CD4-positive, alpha-beta T cell (primary cell): Measurements from ENCODE around the gene FARP1. TPM values are rescaled to one million over a fixed set of nuclear protein-coding genes. Genes with fewer than 3 reads are reported as not detected.

Experiments used
- ATAC-seq: fragments of 200-7000 bp; cut with Tn5 transposase; one replicate; pipeline ENCODE4 v1.10.0; 2022; ENCODE audit warnings: mild to moderate bottlenecking; ENCODE audit not compliant: poor library complexity
- CTCF ChIA-PET: fragments of 350-600 bp; sonication (Branson Sonifier 250); formaldehyde crosslinking; loops from one replicate; lab custom pipeline; 2021; ENCODE audit warnings: antibody characterized with exemption, inconsistent platforms; lab: Charles Lee
- POLR2A ChIA-PET: fragments of 350-600 bp; sonication (Branson Sonifier 250); formaldehyde crosslinking; loops from one replicate; lab custom pipeline; 2021; ENCODE audit warnings: antibody characterized with exemption, inconsistent platforms; lab: Charles Lee
- DNase-seq, 14 experiments: peaks; one replicate each; pipeline ENCODE4 v3.0.0-alpha.2; 2013 to 2020; ENCODE audit warnings: mixed read lengths in 2 of 14
- H3K27ac ChIP-seq, 2 donors: one replicate each; pipeline versions ENCODE4 v1.5.1 to v1.7.0; 2013; ENCODE audit warnings: low read length in 2 of 2, low read depth in 1 of 2, mild to moderate bottlenecking in 1 of 2
- H3K27me3 ChIP-seq, 2 experiments: 1 replicate in 1 of 2; 2 replicates in 1 of 2; pipeline versions ENCODE4 v1.6.1 to v1.7.0; 2013; ENCODE audit warnings: low read length in 2 of 2, control low read depth in 1 of 2, mild to moderate bottlenecking in 1 of 2, moderate library complexity in 1 of 2; ENCODE audit not compliant: insufficient read depth in 2 of 2, control insufficient read depth in 1 of 2
- H3K36me3 ChIP-seq: one replicate; pipeline ENCODE4 v1.6.1; 2013; ENCODE audit warnings: low read length, control low read depth; ENCODE audit not compliant: insufficient read depth
- H3K4me1 ChIP-seq: one replicate; pipeline ENCODE4 v1.6.1; 2013; ENCODE audit warnings: low read length, control low read depth; ENCODE audit not compliant: insufficient read depth
- H3K4me3 ChIP-seq: one replicate; pipeline ENCODE4 v1.5.1; 2013; ENCODE audit warnings: mild to moderate bottlenecking, low read length, moderate library complexity
- H3K9me3 ChIP-seq, 2 experiments: 1 replicate in 1 of 2; 2 replicates in 1 of 2; pipeline versions ENCODE4 v1.6.1 to v1.7.0; 2013; ENCODE audit warnings: low read length in 2 of 2, mild to moderate bottlenecking in 2 of 2, control low read depth in 1 of 2, moderate library complexity in 1 of 2; ENCODE audit not compliant: control insufficient read depth in 1 of 2, insufficient read depth in 1 of 2
- H3K27ac Mint-ChIP-seq: one replicate; pipeline ENCODE4 v1.8.0; 2020; ENCODE audit warnings: mixed read lengths
- H3K27me3 Mint-ChIP-seq: one replicate; pipeline ENCODE4 v1.8.0; 2021; ENCODE audit warnings: mixed read lengths
- H3K36me3 Mint-ChIP-seq: one replicate; pipeline ENCODE4 v1.8.0; 2021; ENCODE audit warnings: low read depth, mixed read lengths
- H3K4me1 Mint-ChIP-seq: one replicate; pipeline ENCODE4 v1.8.0; 2021; ENCODE audit warnings: low read depth, mixed read lengths
- H3K4me3 Mint-ChIP-seq: one replicate; pipeline ENCODE4 v1.8.0; 2020; ENCODE audit warnings: mild to moderate bottlenecking, mixed read lengths
- H3K9me3 Mint-ChIP-seq: one replicate; pipeline ENCODE4 v1.8.0; 2020; ENCODE audit warnings: mixed read lengths
- CTCF ChIP-seq: fragments of 200-600 bp; IDR thresholded peaks from one replicate; pipeline ENCODE4 v1.8.0; 2022; ENCODE audit warnings: antibody characterized with exemption, mild to moderate bottlenecking
- intact Hi-C, 2 experiments: fragments of 100-400 bp; cut with DNase I in 1 of 2; cut with micrococcal nuclease in 1 of 2; formaldehyde crosslinking; loops; one replicate each; pipeline versions ENCODE4 v1.15.1 to v1.9.0; 2023 to 2025; cut with DNase I, micrococcal nuclease
- total RNA-seq, 174 experiments: library from RNA in 2 of 174; stranded (reverse) in 2 of 174; gene quantifications; one replicate each; pipeline ENCODE4 v1.2.3 and lab custom pipeline; 2021 to 2026

FARP1 gene
- total RNA-seq, 2 experiments from 2014 or later: 0.30 TPM; not detected in 1

DNA sequence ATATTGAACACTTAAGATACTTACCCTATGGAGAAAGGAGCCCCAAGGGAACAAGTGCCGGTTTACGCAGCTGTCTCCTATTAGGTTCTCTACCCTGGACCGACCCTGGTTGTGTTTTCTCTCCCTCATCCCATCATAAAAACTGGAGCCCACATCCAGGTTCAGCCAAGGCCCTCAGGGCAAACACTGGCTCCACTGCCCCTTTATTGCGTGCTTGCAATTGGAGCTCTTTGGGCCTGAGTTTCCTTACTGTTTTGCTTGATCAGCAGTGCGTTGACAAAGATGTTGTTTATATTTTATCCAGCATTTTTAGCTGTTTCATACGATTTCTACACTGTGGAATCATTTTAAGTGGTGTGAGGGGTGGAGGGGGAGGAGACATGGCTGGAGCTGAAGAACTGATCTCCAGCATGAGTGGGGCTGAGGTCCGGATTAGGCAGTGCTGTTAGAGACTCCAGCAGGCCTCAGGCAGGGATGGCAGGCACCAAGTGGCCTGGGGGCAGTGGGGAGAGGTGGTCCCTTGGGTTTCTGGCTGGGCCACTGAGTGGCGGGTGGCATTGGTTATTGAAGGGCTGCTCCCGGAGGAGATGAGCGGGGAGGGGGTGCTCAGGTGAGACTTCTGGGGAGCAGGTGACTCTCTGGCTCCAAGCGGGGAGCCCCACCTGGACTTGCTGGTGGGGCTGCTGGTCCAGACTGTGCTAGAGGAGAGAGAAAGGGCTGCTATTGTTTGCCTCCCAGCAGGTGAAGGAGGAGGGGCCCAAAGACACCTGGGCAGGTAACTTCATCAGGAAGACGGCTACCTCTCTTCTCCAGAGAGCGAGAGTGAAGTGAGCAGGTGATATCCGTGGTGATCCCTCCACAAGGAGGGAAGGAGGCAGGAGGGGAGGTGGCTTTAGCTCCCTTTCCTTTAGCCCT is 96.5 kb downstream of the FARP1 start:
- no peak for TF ChIP-seq CTCF
- ATAC-seq (no peak), DNase-seq (no peak)
- H3K9me3 Mint-ChIP-seq: no peaks in the 10 kb centered on the region
- Histone ChIP-seq H3K27me3 (no peaks in the 10 kb centered on the region), H3K4me1 (no peaks in the 10 kb centered on the region), H3K27ac (no peak overlapping the region), H3K4me3 (no peak overlapping the region), H3K36me3 (no peaks in the 10 kb centered on the region), H3K9me3 (peaks cover 0 to 5% of the 10 kb centered on the region in 2 experiments)
- intact Hi-C loops: no loop called here
- no peak overlapping the region for H3K4me3 Mint-ChIP-seq
- peaks cover 5% of the 10 kb centered on the region for H3K27me3 Mint-ChIP-seq
- H3K27ac Mint-ChIP-seq: no peak overlapping the region
- H3K4me1 Mint-ChIP-seq: no peaks in the 10 kb centered on the region
- H3K36me3 Mint-ChIP-seq: no peaks in the 10 kb centered on the region
- ChIA-PET CTCF (no interaction called here), POLR2A (no interaction called here)

GRCh38 chr13:98240135-98240534 is 97.2 kb downstream of the FARP1 start:
- Mint-ChIP-seq H3K4me1 (no peaks in the 10 kb centered on the region), H3K4me3 (no peak overlapping the region), H3K9me3 (no peaks in the 10 kb centered on the region), H3K36me3 (no peaks in the 10 kb centered on the region), H3K27me3 (peaks cover under 1% of the 10 kb centered on the region), H3K27ac (no peak overlapping the region)
- no peaks in the 10 kb centered on the region for H3K27me3 ChIP-seq
- no peaks in the 10 kb centered on the region for H3K36me3 ChIP-seq
- no peak for ATAC-seq
- H3K4me3 ChIP-seq: no peak overlapping the region
- CTCF ChIA-PET: no interaction called here
- H3K27ac ChIP-seq: no peak overlapping the region
- H3K9me3 ChIP-seq: peaks cover 0 to 5% of the 10 kb centered on the region in 2 experiments
- intact Hi-C loops: no loop called here
- POLR2A ChIA-PET: no interaction called here
- no peak for TF ChIP-seq CTCF
- DNase-seq: no peak
- no peaks in the 10 kb centered on the region for H3K4me1 ChIP-seq

GRCh38 chr13:98240974-98241373 is 98.1 kb downstream of the FARP1 start:
- intact Hi-C loops: no loop called here
- H3K27me3 ChIP-seq: no peaks in the 10 kb centered on the region
- H3K36me3 ChIP-seq: no peaks in the 10 kb centered on the region
- no peak overlapping the region for H3K4me3 ChIP-seq
- no peak overlapping the region for H3K27ac Mint-ChIP-seq
- H3K9me3 ChIP-seq: peaks cover 0 to 5% of the 10 kb centered on the region in 2 experiments
- H3K27me3 Mint-ChIP-seq: no peaks in the 10 kb centered on the region
- ChIA-PET CTCF (no interaction called here), POLR2A (no interaction called here)
- TF ChIP-seq CTCF: no peak
- H3K27ac ChIP-seq: no peak overlapping the region
- no peaks in the 10 kb centered on the region for H3K36me3 Mint-ChIP-seq
- no peak for ATAC-seq
- no peak overlapping the region for H3K4me3 Mint-ChIP-seq
- no peaks in the 10 kb centered on the region for H3K4me1 Mint-ChIP-seq
- DNase-seq: no peak
- H3K9me3 Mint-ChIP-seq: no peaks in the 10 kb centered on the region
- H3K4me1 ChIP-seq: no peaks in the 10 kb centered on the region
